ENCODE measurements around the gene EPN2. TPM values are rescaled to one million over a fixed set of nuclear protein-coding genes. Genes with fewer than 3 reads are reported as not detected.

Gene EPN2
- polyA plus RNA-seq, 1 donor from 2014 or later, result 37.8 TPM

GRCh38 chr17:19278729-19279128, 41.6 kb downstream of the EPN2 start:
- no peaks in the 10 kb centered on the region for H3F3A ChIP-seq (ENCODE audit: insufficient read depth, low read length, poor library complexity, severe bottlenecking)
- no peak overlapping the region for H2AFZ ChIP-seq (ENCODE audit: low read depth, low read length)
- no peaks in the 10 kb centered on the region for H3K27me3 ChIP-seq (ENCODE audit: insufficient read depth, low read depth, low read length)
- H3K9me3 ChIP-seq (ENCODE audit: low read length), result no peaks in the 10 kb centered on the region
- H3K4me3 ChIP-seq (ENCODE audit: low read length), result no peak overlapping the region
- no peaks in the 10 kb centered on the region for H4K20me1 ChIP-seq (ENCODE audit: insufficient read depth)
- H3K27ac ChIP-seq (ENCODE audit: low read length), result no peak overlapping the region
- no peak overlapping the region for H3K4me2 ChIP-seq (ENCODE audit: low read length)
- no peak overlapping the region for H3K9ac ChIP-seq (ENCODE audit: low read length)
- no peak for TF ChIP-seq MXI1 (conservative IDR thresholded peaks at IDR 0.05; ENCODE audit: poor library complexity, severe bottlenecking)
- no peak for TF ChIP-seq RAD21 (conservative IDR thresholded peaks at IDR 0.05)
- TF ChIP-seq, protein P1, sequence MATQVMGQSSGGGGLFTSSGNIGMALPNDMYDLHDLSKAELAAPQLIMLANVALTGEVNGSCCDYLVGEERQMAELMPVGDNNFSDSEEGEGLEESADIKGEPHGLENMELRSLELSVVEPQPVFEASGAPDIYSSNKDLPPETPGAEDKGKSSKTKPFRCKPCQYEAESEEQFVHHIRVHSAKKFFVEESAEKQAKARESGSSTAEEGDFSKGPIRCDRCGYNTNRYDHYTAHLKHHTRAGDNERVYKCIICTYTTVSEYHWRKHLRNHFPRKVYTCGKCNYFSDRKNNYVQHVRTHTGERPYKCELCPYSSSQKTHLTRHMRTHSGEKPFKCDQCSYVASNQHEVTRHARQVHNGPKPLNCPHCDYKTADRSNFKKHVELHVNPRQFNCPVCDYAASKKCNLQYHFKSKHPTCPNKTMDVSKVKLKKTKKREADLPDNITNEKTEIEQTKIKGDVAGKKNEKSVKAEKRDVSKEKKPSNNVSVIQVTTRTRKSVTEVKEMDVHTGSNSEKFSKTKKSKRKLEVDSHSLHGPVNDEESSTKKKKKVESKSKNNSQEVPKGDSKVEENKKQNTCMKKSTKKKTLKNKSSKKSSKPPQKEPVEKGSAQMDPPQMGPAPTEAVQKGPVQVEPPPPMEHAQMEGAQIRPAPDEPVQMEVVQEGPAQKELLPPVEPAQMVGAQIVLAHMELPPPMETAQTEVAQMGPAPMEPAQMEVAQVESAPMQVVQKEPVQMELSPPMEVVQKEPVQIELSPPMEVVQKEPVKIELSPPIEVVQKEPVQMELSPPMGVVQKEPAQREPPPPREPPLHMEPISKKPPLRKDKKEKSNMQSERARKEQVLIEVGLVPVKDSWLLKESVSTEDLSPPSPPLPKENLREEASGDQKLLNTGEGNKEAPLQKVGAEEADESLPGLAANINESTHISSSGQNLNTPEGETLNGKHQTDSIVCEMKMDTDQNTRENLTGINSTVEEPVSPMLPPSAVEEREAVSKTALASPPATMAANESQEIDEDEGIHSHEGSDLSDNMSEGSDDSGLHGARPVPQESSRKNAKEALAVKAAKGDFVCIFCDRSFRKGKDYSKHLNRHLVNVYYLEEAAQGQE (IDR thresholded peaks at IDR 0.05; ENCODE audit: borderline replicate concordance), result no peak
- TF ChIP-seq, protein P2, sequence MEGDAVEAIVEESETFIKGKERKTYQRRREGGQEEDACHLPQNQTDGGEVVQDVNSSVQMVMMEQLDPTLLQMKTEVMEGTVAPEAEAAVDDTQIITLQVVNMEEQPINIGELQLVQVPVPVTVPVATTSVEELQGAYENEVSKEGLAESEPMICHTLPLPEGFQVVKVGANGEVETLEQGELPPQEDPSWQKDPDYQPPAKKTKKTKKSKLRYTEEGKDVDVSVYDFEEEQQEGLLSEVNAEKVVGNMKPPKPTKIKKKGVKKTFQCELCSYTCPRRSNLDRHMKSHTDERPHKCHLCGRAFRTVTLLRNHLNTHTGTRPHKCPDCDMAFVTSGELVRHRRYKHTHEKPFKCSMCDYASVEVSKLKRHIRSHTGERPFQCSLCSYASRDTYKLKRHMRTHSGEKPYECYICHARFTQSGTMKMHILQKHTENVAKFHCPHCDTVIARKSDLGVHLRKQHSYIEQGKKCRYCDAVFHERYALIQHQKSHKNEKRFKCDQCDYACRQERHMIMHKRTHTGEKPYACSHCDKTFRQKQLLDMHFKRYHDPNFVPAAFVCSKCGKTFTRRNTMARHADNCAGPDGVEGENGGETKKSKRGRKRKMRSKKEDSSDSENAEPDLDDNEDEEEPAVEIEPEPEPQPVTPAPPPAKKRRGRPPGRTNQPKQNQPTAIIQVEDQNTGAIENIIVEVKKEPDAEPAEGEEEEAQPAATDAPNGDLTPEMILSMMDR (IDR thresholded peaks at IDR 0.05; ENCODE audit: poor library complexity, severe bottlenecking), result no peak
- no peak for TF ChIP-seq EP300 (conservative IDR thresholded peaks at IDR 0.05; ENCODE audit: poor library complexity, severe bottlenecking)
- TF ChIP-seq EZH2 (IDR thresholded peaks at IDR 0.05; ENCODE audit: borderline replicate concordance, insufficient read depth, low read length, poor library complexity, severe bottlenecking), result no peak
- TF ChIP-seq POLR2AphosphoS5 (IDR thresholded peaks at IDR 0.05), result no peak
- TF ChIP-seq TAF1 (IDR thresholded peaks at IDR 0.05; ENCODE audit: low read depth), result no peak
- no peak for TF ChIP-seq SMC3 (conservative IDR thresholded peaks at IDR 0.05; ENCODE audit: poor library complexity)
- H3K79me2 ChIP-seq (replicated peaks; ENCODE audit: insufficient read depth, low read length), result peaks cover 4% of the 10 kb centered on the region
- no peaks in the 10 kb centered on the region for H3K36me3 ChIP-seq (ENCODE audit: insufficient read depth, low read length)
- H3K9me2 ChIP-seq (ENCODE audit: insufficient read depth, low read length), result no peaks in the 10 kb centered on the region

- no peaks in the 10 kb centered on the region for H3K9me3 ChIP-seq (ENCODE audit: low read length)
- no peak overlapping the region for H3K27ac ChIP-seq (ENCODE audit: low read length)
- H3K27me3 ChIP-seq (ENCODE audit: insufficient read depth, low read depth, low read length), result no peaks in the 10 kb centered on the region
- H3K79me2 ChIP-seq (replicated peaks; ENCODE audit: insufficient read depth, low read length), result peaks cover 4% of the 10 kb centered on the region
- no peak overlapping the region for H3K4me2 ChIP-seq (ENCODE audit: low read length)
- H3K4me3 ChIP-seq (ENCODE audit: low read length), result no peak overlapping the region
- no peak overlapping the region for H2AFZ ChIP-seq (ENCODE audit: low read depth, low read length)
- no peaks in the 10 kb centered on the region for H3K36me3 ChIP-seq (ENCODE audit: insufficient read depth, low read length)
- no peaks in the 10 kb centered on the region for H4K20me1 ChIP-seq (ENCODE audit: insufficient read depth)
- TF ChIP-seq TAF1 (IDR thresholded peaks at IDR 0.05; ENCODE audit: low read depth) (no peak), RAD21 (conservative IDR thresholded peaks at IDR 0.05) (no peak), MXI1 (conservative IDR thresholded peaks at IDR 0.05; ENCODE audit: poor library complexity, severe bottlenecking) (no peak), SMC3 (conservative IDR thresholded peaks at IDR 0.05; ENCODE audit: poor library complexity) (no peak), EP300 (conservative IDR thresholded peaks at IDR 0.05; ENCODE audit: poor library complexity, severe bottlenecking) (no peak)
- TF ChIP-seq, protein P1 (IDR thresholded peaks at IDR 0.05; ENCODE audit: borderline replicate concordance), result no peak
- TF ChIP-seq, protein P2 (IDR thresholded peaks at IDR 0.05; ENCODE audit: poor library complexity, severe bottlenecking), result no peak
- no peaks in the 10 kb centered on the region for H3F3A ChIP-seq (ENCODE audit: insufficient read depth, low read length, poor library complexity, severe bottlenecking)
- H3K9me2 ChIP-seq (ENCODE audit: insufficient read depth, low read length), result no peaks in the 10 kb centered on the region
- H3K9ac ChIP-seq (ENCODE audit: low read length), result no peak overlapping the region
These were observed 44.0 kb downstream of the EPN2 start for GRCh38 chr17:19281161-19281560.
